PC-3 (cell line): ENCODE data around the gene RALB.

Experiments used
- CTCF ChIP-seq: fragments of 300-600 bp; sonication (generic); conservative IDR thresholded peaks from 2 replicates; pipeline ENCODE4 v1.5.1; 2017; ENCODE audit warnings: antibody characterized with exemption, low read depth, mild to moderate bottlenecking, low read length
- EZH2 ChIP-seq: fragments of 300-600 bp; sonication (generic); IDR thresholded peaks from one replicate; pipeline ENCODE4 v1.6.1; 2017; ENCODE audit warnings: antibody characterized with exemption, mild to moderate bottlenecking, low read length; ENCODE audit not compliant: unreplicated experiment

GRCh38 chr2:120262761-120263428, 10.2 kb downstream of the RALB start:
- TF ChIP-seq CTCF (no peak), EZH2 (no peak)
